ENCODE results near the gene SS18.

The SS18 gene

DNA sequence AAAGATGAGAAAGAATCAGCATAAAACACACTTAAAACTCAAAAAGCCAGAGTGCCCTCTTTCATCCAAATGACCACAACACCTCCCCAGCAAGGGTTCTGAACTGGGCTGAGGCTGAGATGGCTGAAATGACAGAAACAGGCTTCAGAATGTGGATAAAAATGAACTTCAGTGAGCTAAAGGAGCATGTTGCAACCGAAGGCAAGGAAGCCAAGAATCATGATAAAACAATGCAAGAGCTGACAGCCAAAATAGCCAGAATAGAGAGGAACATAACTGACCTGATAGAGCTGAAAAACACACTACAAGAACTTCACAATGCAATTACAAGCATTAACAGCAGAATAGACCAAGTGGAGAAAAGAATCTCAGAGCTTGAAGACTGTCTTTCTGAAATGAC, 31.1 kb upstream of the SS18 start:
- TF ChIP-seq, protein P1, sequence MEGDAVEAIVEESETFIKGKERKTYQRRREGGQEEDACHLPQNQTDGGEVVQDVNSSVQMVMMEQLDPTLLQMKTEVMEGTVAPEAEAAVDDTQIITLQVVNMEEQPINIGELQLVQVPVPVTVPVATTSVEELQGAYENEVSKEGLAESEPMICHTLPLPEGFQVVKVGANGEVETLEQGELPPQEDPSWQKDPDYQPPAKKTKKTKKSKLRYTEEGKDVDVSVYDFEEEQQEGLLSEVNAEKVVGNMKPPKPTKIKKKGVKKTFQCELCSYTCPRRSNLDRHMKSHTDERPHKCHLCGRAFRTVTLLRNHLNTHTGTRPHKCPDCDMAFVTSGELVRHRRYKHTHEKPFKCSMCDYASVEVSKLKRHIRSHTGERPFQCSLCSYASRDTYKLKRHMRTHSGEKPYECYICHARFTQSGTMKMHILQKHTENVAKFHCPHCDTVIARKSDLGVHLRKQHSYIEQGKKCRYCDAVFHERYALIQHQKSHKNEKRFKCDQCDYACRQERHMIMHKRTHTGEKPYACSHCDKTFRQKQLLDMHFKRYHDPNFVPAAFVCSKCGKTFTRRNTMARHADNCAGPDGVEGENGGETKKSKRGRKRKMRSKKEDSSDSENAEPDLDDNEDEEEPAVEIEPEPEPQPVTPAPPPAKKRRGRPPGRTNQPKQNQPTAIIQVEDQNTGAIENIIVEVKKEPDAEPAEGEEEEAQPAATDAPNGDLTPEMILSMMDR (IDR thresholded peaks at IDR 0.05; ENCODE audit: control extremely low read depth, extremely low read depth, low read depth, missing control alignments) = no peak

DNA sequence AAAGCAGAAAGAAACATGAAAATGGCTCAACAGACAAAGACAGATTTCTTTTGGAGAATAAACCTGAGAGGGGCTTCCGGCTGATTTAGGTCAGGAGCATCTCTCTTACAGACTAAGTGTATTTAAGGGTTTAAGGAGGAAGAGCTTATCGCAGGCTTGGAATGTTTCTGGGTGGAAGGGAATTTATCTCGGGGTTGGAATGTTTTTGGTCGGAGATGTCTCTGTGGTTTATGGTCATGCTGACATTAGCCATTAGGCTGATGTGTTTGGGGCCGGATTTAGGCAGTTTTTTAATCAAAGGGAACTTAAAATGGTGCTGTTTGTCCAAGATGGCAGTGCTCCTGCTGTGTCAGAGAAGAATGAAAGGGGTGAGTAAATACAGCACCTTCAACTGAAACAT, 28.8 kb upstream of the SS18 start:
- POLR2A ChIA-PET = no interaction called here
- TF ChIP-seq, protein P1 (IDR thresholded peaks at IDR 0.05; ENCODE audit: control extremely low read depth, extremely low read depth, low read depth, missing control alignments) = no peak
- CTCF ChIA-PET = no interaction called here
- DNase-seq (ENCODE audit: extremely low spot score) = no peak

More for the DNA sequence above, 31.1 kb upstream of the SS18 start:
- ChIA-PET POLR2A (no interaction called here), CTCF (interaction anchor here (1.5 kb wide), 1 partner anchor 56 kb away, joined by 3 read pairs; no protein-coding TSS in a partner anchor)
- no peak for DNase-seq (ENCODE audit: extremely low spot score)

DNA sequence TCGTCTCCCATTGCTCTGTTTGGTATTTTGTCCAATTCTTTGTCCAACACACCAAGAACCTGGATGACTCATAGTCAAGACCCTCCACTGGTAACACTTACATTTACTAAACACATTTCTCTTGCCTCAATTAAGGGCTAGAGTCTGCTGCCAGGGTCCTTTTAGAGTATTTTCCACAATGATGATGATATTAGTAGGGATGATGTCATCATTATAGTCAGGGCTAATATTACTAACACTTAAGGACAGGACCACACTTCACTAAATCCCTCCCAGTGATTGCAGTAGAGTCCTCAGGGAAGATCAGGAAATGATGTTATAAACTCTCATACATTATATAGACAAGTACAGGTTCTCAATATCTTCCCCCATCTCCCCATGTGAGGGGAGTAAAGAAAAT, 13.6 kb upstream of the SS18 start:
- TF ChIP-seq, protein P1 (IDR thresholded peaks at IDR 0.05; ENCODE audit: control extremely low read depth, extremely low read depth, low read depth, missing control alignments) = no peak
- DNase-seq (ENCODE audit: extremely low spot score) = no peak
- CTCF ChIA-PET = no interaction called here
- POLR2A ChIA-PET = no interaction called here

DNA sequence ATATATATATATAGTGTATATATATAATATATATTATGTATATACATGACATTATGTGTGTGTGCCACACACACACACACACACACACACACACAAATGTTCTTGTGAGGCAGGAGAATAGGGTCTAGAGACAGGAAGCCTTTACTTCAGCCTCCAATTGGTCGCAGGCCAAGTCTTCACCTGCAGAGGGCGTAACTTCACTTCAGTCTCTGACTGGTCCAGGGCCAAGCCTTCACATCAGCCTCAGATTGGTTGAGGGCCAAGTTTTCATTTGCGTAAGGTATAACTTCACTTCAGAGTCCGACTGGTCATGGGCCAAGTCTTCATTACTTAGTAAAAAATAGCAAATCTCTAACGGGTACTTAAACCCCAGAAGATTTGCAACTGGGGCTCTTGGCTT, 13.2 kb upstream of the SS18 start:
- CTCF ChIA-PET = interaction anchor here (1.0 kb wide), 2 partner anchors 14 to 78 kb away, joined by 3 read pairs; no protein-coding TSS in a partner anchor
- POLR2A ChIA-PET = no interaction called here
- TF ChIP-seq, protein P1 (IDR thresholded peaks at IDR 0.05; ENCODE audit: control extremely low read depth, extremely low read depth, low read depth, missing control alignments) = no peak
- DNase-seq (ENCODE audit: extremely low spot score) = no peak

DNA sequence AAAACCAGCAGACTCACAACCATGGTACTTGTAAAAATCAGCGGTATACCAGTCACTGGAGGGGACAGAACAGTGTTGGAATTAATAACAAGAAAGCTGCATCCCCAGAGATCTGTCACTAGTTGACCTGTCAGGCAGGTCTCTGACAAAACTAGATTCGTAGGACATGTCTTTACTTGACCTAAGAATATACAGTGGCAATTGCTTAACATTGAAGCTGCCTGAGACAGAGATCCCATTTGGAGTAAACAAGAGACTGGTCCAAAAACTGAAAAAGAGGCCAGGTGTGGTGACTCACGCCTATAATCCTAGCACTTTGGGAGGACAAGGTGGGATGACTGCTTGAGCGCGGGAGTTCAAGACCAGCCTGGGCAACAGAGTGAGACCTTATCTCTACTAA, 7.2 kb upstream of the SS18 start:
- no peak for DNase-seq (ENCODE audit: extremely low spot score)
- TF ChIP-seq, protein P1 (IDR thresholded peaks at IDR 0.05; ENCODE audit: control extremely low read depth, extremely low read depth, low read depth, missing control alignments) = no peak
- CTCF ChIA-PET = interaction anchor here (1.4 kb wide), 1 partner anchor 36 kb away, joined by 3 read pairs; the partner anchor contains the start of gene PSMA8
- POLR2A ChIA-PET = no interaction called here

DNA sequence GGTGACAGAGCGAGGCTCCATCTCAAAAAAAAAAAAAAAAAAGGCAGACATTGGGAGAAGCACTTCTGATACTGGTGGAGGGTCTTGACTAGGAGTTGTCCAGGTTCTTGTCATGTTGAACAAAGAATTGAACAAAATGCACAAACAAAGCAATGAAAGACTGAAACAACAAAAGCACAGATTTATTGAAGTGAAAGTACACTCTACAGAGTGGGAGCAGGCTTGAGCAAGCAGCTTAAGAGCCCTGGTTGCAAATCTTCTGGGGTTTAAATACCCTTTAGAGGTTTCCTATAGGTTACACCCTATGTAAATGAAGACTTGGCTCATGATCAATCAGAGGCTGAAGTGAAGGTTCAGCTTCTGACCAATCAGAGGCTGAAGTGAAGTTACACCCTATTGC, 6.4 kb upstream of the SS18 start:
- TF ChIP-seq, protein P1 (IDR thresholded peaks at IDR 0.05; ENCODE audit: control extremely low read depth, extremely low read depth, low read depth, missing control alignments) = no peak
- CTCF ChIA-PET = interaction anchor here (1.4 kb wide), 1 partner anchor 37 kb away, joined by 3 read pairs; the partner anchor contains the start of gene PSMA8
- no peak for DNase-seq (ENCODE audit: extremely low spot score)
- POLR2A ChIA-PET = no interaction called here

All from GM10248 (cell line).